Adrenal gland (tissue), 5 donors: ENCODE data around the gene VPS13D.

Experiments used
- POLR2A ChIP-seq, 2 donors: fragments of 450-650 bp; IDR thresholded peaks; one replicate each; pipeline ENCODE4 v1.6.1; 2017; ENCODE audit warnings: antibody characterized with exemption in 2 of 2, mild to moderate bottlenecking in 2 of 2, moderate library complexity in 1 of 2
- TF ChIP-seq, protein P1 (sequence below), 6 experiments: fragments of 450-650 bp in 4 of 6; fragments of 200-600 bp in 2 of 6; sonication (generic) in 1 of 6; IDR thresholded peaks; 1 replicate in 5 of 6; 2 replicates in 1 of 6; pipeline versions ENCODE4 v1.5.1 to v1.8.0; 2016 to 2021; ENCODE audit warnings: antibody characterized with exemption in 6 of 6, mild to moderate bottlenecking in 2 of 6, moderate library complexity in 1 of 6
- donor health status: DM: no; HTN: no; CAD: no.

- TF ChIP-seq, protein P1, sequence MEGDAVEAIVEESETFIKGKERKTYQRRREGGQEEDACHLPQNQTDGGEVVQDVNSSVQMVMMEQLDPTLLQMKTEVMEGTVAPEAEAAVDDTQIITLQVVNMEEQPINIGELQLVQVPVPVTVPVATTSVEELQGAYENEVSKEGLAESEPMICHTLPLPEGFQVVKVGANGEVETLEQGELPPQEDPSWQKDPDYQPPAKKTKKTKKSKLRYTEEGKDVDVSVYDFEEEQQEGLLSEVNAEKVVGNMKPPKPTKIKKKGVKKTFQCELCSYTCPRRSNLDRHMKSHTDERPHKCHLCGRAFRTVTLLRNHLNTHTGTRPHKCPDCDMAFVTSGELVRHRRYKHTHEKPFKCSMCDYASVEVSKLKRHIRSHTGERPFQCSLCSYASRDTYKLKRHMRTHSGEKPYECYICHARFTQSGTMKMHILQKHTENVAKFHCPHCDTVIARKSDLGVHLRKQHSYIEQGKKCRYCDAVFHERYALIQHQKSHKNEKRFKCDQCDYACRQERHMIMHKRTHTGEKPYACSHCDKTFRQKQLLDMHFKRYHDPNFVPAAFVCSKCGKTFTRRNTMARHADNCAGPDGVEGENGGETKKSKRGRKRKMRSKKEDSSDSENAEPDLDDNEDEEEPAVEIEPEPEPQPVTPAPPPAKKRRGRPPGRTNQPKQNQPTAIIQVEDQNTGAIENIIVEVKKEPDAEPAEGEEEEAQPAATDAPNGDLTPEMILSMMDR (IDR thresholded peaks at IDR 0.05): no peak
- no peak for TF ChIP-seq POLR2A (IDR thresholded peaks at IDR 0.05)
Observed at GRCh38 chr1:12204140-12204539, 25.7 kb upstream of the VPS13D start.
